ENCODE results near the gene ASIC1.

ASIC1 gene

GRCh38 chr12:50107416-50108268 lies 50.2 kb downstream of the ASIC1 start:
- no peak for DNase-seq (ENCODE audit: low read depth in 2 of 2)

DNA sequence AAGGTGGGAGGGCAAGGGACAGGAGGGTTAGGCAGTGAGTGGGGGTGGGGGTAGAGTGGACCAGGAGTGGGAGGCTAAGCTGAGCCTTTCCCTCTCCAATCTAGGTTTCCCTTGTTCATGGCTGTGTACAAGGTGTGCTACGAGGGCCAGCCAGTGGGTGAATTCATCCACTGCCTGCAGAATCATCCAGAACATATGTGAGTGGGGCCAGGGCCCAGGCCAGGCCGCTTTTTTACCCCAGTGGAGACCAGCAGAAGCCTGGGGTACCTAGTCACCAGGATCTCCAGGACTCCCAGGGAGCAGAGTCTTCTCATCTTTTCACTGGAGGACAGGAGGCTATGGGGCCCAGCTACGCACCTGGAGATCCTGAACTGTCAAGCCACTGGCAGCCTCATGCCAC lies 51.9 kb downstream of the ASIC1 start:
- DNase-seq (ENCODE audit: low read depth in 2 of 2): no peak

GRCh38 chr12:50110127-50110761 lies 52.8 kb downstream of the ASIC1 start:
- no peak for DNase-seq (ENCODE audit: low read depth in 2 of 2)

DNA sequence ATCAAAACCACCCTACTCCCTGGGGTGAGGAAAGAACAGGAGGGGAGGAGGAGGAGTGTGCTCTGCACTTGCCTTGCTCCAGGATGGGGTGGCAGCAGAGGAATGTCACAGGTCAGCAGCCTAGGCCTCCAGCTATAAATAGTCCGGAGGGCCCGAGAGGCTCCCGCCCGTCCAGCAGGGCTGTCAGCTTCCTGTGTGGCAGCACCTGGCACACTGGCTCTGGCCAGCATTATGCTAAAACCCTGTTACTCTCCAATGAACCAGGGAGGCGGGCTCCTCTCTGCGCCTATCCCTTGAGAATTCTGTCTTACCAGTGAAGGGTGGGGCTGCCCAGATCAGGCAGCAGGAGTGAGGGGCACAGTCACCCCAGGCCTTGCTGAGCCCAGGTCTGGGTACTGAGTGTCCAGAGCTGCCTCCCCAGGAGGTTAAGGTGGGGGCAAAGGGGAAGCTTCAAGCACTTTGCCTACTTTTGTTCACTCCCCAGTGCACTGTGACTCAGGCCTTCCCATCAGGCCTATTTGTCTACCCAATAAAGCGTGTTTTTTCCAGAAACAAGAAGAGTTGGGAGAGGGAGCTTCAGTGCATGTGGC lies 53.5 kb downstream of the ASIC1 start:
- no peak for DNase-seq (ENCODE audit: low read depth in 2 of 2)

GRCh38 chr12:50111395-50111692 lies 53.9 kb downstream of the ASIC1 start:
- no peak for DNase-seq (ENCODE audit: low read depth in 2 of 2)

DNA sequence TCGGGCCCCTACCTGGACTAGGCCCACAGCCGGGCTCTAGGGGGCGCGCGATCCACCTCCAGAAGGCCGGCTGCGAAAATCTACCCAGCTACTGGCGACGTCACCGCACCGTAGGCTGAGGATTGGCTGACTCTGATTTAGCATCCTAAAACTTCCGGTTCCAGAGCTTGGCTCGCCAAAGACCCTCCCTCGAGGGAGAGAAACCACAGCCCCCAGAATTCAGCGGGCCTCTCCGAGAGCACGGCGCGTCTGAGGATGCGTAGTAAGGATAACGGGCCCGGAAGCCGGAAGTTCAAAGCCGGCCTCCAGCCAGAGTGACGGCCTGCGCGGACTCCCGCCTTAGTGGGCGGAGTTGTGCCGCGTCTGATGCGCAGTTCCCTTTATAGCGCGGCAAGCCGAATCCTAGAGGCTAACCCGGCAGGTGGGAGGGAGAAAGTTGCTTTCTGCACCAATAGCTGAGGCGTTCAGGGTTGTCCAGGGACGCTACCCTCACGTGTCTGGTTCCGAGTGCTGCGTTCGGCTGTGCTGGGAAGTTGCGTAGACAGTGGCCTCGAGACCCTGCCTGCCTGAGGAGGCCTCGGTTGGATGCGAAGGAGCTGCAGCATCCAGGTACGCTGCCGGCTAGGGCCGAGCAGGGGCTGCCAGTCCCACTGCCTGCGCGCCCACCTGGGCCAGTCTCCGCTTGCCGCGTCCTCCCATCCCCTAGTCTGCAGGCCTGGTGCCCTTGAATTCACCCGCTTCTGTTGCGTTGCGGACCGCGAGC lies 54.5 kb downstream of the ASIC1 start, which contains the start of gene COX14:
Gene COX14, plus strand, starts transcription at position 544 of the 763 bp plus-strand sequence. CDS start 7,808 bp downstream, outside the sequence.
- DNase-seq (ENCODE audit: low read depth in 2 of 2): peak; percentile 96 to 98

DNA sequence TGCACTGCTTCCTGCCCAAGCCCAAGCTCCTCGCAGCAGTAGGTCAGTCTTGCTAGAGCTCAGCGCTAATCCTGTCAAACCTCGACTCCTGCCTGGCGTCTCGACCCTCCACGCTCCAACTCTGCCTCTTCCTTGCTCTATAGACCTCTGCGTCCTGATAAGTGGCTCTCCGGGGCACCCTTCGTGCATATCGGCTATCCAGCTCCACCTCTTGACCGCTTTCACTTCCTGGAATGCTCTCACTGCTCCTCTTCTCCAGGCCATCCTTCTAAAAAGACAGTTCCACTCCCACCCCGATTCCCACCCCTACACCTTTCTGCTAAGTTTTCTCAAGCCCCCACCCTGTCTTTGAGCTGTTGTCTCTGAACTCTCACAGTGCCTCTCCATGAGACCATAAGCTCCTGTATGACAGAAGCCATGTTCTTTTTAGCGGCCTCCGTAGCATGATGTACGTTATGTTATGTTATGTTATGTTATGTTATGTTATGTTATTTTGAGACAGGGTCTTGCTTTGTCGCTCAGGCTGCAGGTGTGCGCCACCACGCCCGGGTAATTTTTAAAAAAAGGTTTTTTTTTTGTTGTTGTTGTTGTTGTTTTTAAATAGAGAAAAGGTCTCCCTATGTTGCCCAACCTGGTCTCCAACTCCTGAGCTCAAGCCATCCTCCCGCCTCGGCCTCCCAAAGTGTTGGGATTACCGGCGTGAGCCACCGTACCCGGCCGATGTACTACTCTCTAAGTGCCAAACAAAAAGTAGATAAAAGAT lies 55.2 kb downstream of the ASIC1 start:
- DNase-seq (ENCODE audit: low read depth in 2 of 2): no peak

- DNase-seq (ENCODE audit: low read depth in 2 of 2): no peak
Measured at GRCh38 chr12:50117057-50117622, 59.7 kb downstream of the ASIC1 start.

GRCh38 chr12:50119387-50119786 lies 62.0 kb downstream of the ASIC1 start:
- no peak for DNase-seq (ENCODE audit: low read depth in 2 of 2)

- DNase-seq (ENCODE audit: low read depth in 2 of 2): no peak
Measured at GRCh38 chr12:50120521-50120920, 63.1 kb downstream of the ASIC1 start.

DNA sequence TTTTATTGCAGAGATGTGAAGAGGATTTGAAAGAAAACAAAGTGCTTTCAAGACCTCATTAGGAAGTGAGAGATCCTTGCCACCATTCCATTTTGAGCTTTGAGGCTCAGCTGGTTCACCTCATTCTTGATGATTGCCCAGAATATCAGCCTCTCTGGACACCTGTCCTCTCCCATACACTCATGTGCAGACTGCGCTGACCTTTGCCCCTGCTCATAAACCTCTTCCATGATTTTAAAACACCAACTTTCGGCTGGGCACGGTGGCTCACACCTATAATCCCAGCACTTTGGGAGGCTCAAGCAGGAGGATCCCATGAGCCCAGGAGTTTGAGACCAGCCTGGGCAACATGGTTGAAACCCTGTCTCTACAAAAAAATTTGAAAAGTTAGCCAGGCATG lies 63.6 kb downstream of the ASIC1 start:
- DNase-seq (ENCODE audit: low read depth in 2 of 2): no peak

GRCh38 chr12:50121641-50122040 lies 64.2 kb downstream of the ASIC1 start:
- no peak for DNase-seq (ENCODE audit: low read depth in 2 of 2)

DNA sequence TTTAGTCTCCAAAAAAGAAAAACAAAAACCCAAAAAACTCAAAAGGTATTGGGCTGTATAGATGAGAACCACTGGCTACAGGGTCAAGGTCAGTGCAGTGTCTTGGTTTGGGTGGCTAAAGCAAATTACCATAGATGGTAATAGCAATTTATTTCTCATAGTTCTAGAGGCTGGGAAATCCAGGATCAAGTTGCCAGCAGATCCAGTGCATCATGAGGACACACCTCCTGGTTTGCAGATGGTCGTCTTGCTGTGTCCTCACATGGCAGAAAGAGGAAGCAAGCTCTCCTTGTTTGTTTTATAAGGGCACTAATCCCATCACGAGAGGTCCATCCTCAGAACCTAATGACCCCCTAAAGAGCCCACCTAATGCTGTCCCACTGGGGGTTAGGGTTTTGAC lies 65.8 kb downstream of the ASIC1 start:
- no peak for DNase-seq (ENCODE audit: low read depth in 2 of 2)

DNA sequence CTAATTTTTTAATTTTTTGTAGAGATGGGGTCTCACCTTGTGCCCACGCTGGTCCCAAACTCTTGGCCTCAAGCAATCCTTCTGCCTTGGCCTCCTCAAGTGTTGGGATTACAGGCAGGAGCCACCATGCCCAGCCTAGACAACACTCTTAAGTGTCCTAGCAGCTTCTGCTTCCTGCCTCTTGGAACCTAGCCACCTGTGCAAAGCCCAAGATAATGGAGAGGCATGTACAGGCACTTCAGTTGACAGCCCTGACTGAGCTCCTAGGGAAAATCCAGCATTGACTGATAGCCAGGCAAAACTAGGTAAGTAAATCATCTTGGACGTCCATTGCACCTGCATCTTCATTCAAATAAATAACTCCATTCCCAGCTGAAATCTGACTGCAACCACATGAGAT lies 70.2 kb downstream of the ASIC1 start:
- DNase-seq (ENCODE audit: low read depth in 2 of 2): no peak

DNA sequence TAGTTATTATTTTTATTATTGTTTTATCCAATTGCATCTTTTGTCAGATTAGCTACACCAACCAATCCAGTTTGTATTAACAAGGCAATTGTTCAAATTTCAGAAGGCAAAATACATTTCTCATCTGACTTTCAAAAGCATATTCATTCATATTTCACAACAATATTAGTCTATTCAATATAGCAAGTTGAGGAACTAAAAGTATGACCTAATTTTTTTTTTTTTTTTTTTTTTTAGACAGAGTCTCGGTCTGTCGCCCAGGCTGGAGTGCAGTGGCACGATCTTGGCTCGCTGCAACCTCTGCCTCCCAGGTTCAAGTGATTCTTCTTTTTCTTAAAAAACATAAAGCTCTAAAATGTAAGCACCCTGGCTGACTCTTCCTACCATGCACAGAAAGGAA lies 71.9 kb downstream of the ASIC1 start:
- no peak for DNase-seq (ENCODE audit: low read depth in 2 of 2)

DNA sequence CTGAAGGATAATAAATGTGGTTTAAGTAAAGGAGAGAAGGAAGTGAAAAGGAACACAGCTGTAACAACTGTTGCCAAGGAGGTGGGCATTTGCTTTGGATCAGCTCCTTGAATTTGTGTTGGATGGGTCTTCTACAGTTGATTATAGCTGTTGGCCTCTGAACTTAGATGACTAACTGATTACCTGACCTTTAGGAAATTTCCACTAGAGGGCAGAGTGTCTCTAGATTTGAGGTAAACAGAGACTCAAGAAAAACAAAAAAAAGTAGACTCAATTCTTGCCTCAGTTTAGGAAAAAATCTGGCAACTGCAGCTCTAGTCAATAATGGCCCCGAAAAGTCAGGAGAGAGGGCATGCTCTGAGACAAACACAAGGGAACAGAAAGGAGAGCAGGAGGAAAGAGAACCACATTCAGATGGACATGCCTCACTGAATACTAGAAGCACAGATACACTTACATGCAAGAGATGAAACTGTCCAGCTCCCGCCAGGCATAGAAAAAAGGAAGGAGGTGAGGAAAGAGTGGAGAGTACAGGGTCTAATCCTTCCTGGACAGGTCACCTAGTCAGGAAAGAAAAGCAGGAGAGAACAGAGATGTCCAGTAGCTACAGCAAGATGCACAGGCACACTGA lies 75.2 kb downstream of the ASIC1 start:
- DNase-seq (ENCODE audit: low read depth in 2 of 2): no peak

Measured in stimulated activated CD4-positive, alpha-beta T cell treated with anti-CD3 and anti-CD28 coated beads, Interleukin-1b, Interleukin-23, amount 100 ng/mL, for 1 hour (primary cell).